T-helper 22 cell (primary cell): ENCODE measurements around the gene WIF1.

Source experiments
- DNase-seq: peaks from one replicate; pipeline ENCODE4 v3.0.0-alpha.2; 2020; ENCODE audit warnings: low read depth

Gene WIF1

GRCh38 chr12:65022960-65023359, 98.1 kb downstream of the WIF1 start:
- DNase-seq: no peak

- DNase-seq: no peak
These were observed 98.7 kb downstream of the WIF1 start for GRCh38 chr12:65022421-65022820.

GRCh38 chr12:65019696-65020234, 101.3 kb downstream of the WIF1 start:
- DNase-seq: no peak

GRCh38 chr12:65016881-65017650, 104.0 kb downstream of the WIF1 start:
- DNase-seq: no peak

- no peak for DNase-seq
These were observed 105.3 kb downstream of the WIF1 start for GRCh38 chr12:65015850-65016249.

GRCh38 chr12:65014504-65015271, 106.4 kb downstream of the WIF1 start:
- no peak for DNase-seq

- no peak for DNase-seq
These were observed 110.7 kb downstream of the WIF1 start for GRCh38 chr12:65010437-65010836.

- no peak for DNase-seq
These were observed 115.4 kb downstream of the WIF1 start for GRCh38 chr12:65005716-65006115.

GRCh38 chr12:65004270-65004669, 116.8 kb downstream of the WIF1 start:
- DNase-seq: no peak
